Measurements from ENCODE around the gene SERPINI1.

The SERPINI1 gene

GRCh38 chr3:167866331-167866730 is 130.8 kb downstream of the SERPINI1 start:
- Mint-ChIP-seq H3K9me3 (no peaks in the 10 kb centered on the region), H3K27me3 (ENCODE audit: low read depth, poor library complexity) (no peaks in the 10 kb centered on the region), H3K36me3 (ENCODE audit: low read depth) (no peaks in the 10 kb centered on the region), H3K4me3 (no peak overlapping the region), H3K27ac (no peak overlapping the region), H3K4me1 (no peaks in the 10 kb centered on the region)
- no peak for DNase-seq
- no peak for TF ChIP-seq CTCF (IDR thresholded peaks at IDR 0.05)

- no peak for TF ChIP-seq CTCF (IDR thresholded peaks at IDR 0.05)
- Mint-ChIP-seq H3K9me3 (no peaks in the 10 kb centered on the region), H3K36me3 (ENCODE audit: low read depth) (no peaks in the 10 kb centered on the region), H3K27ac (no peak overlapping the region), H3K4me3 (no peak overlapping the region), H3K27me3 (ENCODE audit: low read depth, poor library complexity) (peaks cover 4% of the 10 kb centered on the region), H3K4me1 (no peaks in the 10 kb centered on the region)
- no peak for DNase-seq
Observed at GRCh38 chr3:167867981-167868380, 132.5 kb downstream of the SERPINI1 start.

GRCh38 chr3:167870181-167870580 is 134.7 kb downstream of the SERPINI1 start:
- H3K9me3 Mint-ChIP-seq = no peaks in the 10 kb centered on the region
- no peak overlapping the region for H3K27ac Mint-ChIP-seq
- no peaks in the 10 kb centered on the region for H3K4me1 Mint-ChIP-seq
- no peak overlapping the region for H3K4me3 Mint-ChIP-seq
- no peak for DNase-seq
- H3K36me3 Mint-ChIP-seq (ENCODE audit: low read depth) = no peaks in the 10 kb centered on the region
- TF ChIP-seq CTCF (IDR thresholded peaks at IDR 0.05) = no peak
- peaks cover 4% of the 10 kb centered on the region for H3K27me3 Mint-ChIP-seq (ENCODE audit: low read depth, poor library complexity)

GRCh38 chr3:167870759-167871158 is 135.2 kb downstream of the SERPINI1 start:
- Mint-ChIP-seq H3K9me3 (no peaks in the 10 kb centered on the region), H3K36me3 (ENCODE audit: low read depth) (no peaks in the 10 kb centered on the region), H3K27ac (no peak overlapping the region), H3K4me1 (no peaks in the 10 kb centered on the region), H3K4me3 (no peak overlapping the region), H3K27me3 (ENCODE audit: low read depth, poor library complexity) (peaks cover 4% of the 10 kb centered on the region)
- TF ChIP-seq CTCF (IDR thresholded peaks at IDR 0.05) = no peak
- no peak for DNase-seq

GRCh38 chr3:167872032-167872431 is 136.5 kb downstream of the SERPINI1 start:
- no peak for DNase-seq
- H3K27me3 Mint-ChIP-seq (ENCODE audit: low read depth, poor library complexity) = peaks cover 4% of the 10 kb centered on the region
- no peak overlapping the region for H3K4me3 Mint-ChIP-seq
- H3K9me3 Mint-ChIP-seq = no peaks in the 10 kb centered on the region
- no peaks in the 10 kb centered on the region for H3K4me1 Mint-ChIP-seq
- H3K36me3 Mint-ChIP-seq (ENCODE audit: low read depth) = no peaks in the 10 kb centered on the region
- no peak overlapping the region for H3K27ac Mint-ChIP-seq
- TF ChIP-seq CTCF (IDR thresholded peaks at IDR 0.05) = no peak

- Mint-ChIP-seq H3K27me3 (ENCODE audit: low read depth, poor library complexity) (peaks cover 4% of the 10 kb centered on the region), H3K4me1 (no peaks in the 10 kb centered on the region), H3K9me3 (no peaks in the 10 kb centered on the region), H3K4me3 (no peak overlapping the region), H3K27ac (no peak overlapping the region), H3K36me3 (ENCODE audit: low read depth) (no peaks in the 10 kb centered on the region)
- TF ChIP-seq CTCF (IDR thresholded peaks at IDR 0.05) = no peak
- DNase-seq = no peak
Observed at GRCh38 chr3:167872941-167873340, 137.4 kb downstream of the SERPINI1 start.
